Stimulated activated CD4-positive, alpha-beta T cell treated with anti-CD3 and anti-CD28 coated beads, TNF-alpha, amount 100 ng/mL, for 4 hours (primary cell): ENCODE measurements around the gene PAX3.

Source experiments
- DNase-seq, 3 experiments: peaks; one replicate each; pipeline ENCODE4 v3.0.0-alpha.2; 2020; ENCODE audit warnings: low read depth in 3 of 3

Gene PAX3

GRCh38 chr2:222310747-222311318, 12.0 kb upstream of the PAX3 start:
- DNase-seq = no peak

DNA sequence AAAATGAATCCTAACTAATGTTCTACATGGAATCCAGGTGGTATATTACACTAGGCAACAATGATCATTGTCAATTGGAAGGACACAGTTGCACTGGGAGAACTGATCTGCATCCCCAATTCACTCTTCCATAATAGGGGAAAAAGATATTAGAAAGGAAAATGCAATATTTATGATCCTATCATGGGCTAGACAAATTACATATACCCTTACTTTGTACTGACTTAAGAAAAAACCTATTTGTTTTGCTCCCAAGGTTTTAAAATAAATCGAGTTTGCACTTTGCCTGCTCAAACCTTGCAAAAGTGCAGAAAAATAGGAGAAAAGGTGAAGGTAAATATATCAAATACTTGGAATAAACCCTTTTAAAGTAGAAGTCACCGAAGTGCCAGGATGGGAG, 11.0 kb upstream of the PAX3 start:
- DNase-seq = no peak

DNA sequence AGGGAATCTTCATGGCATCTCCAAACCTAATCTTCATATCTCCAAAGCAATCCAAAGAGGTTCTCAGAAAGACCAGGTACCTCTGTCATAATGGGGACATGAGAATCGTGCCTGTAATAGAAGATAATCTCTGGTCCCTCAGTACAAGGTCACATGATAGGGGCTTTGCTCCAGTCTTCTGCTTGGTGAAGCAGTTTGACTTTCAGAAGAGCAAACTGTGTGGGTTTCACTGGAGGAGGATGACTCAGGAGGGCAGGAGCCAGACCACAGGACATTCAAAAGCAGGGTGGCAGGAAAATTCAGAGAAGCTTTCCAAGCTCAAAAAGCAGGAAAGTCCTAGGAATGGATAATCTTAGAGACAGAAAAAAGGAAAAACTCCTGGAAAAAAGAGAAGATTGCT, 10.6 kb upstream of the PAX3 start:
- DNase-seq = no peak

- DNase-seq = no peak
These were observed 9.4 kb upstream of the PAX3 start for GRCh38 chr2:222307978-222308730.

GRCh38 chr2:222307143-222307756, 8.5 kb upstream of the PAX3 start:
- DNase-seq = no peak

DNA sequence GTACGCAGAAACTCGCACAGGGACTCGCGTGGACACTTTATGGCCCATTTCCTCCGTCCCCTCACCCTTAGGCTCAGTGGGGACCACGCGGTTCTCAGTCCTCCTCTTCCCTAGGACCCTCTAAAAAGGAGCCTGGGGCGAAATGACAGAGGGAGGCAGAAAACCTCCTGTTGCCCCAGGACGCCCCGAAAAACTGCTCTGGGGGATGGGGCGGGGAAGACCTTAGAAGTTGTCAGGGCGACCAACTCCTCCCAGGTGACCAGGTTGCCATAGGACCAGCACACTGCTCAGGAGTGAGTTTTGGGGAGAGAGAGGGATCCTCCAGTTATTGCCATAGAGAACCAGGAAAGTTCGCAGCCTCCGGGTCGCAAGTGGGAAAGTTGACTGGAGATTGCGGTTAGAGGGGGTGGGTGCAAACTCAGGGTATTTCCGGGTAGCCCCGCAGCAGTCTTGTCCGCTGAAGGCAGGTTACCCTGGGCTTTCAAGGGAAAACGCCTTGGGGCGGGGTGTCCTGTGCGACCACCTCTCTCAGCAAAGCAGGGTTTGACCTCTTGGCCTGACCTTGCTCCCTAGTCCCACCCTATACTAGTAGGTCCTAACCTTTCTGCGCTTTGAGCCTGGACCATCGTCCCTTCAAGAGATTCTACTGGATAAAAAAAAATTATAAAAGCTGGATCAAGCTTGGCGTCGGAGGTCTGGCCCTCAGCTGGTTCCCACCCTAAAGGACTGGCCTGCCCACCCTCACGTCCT, 7.8 kb upstream of the PAX3 start:
- no peak for DNase-seq

- no peak for DNase-seq
These were observed 7.0 kb upstream of the PAX3 start for GRCh38 chr2:222305516-222306392.

- no peak for DNase-seq
These were observed 6.1 kb upstream of the PAX3 start for GRCh38 chr2:222304737-222305515.

GRCh38 chr2:222303828-222304736, 5.3 kb upstream of the PAX3 start:
- no peak for DNase-seq

DNA sequence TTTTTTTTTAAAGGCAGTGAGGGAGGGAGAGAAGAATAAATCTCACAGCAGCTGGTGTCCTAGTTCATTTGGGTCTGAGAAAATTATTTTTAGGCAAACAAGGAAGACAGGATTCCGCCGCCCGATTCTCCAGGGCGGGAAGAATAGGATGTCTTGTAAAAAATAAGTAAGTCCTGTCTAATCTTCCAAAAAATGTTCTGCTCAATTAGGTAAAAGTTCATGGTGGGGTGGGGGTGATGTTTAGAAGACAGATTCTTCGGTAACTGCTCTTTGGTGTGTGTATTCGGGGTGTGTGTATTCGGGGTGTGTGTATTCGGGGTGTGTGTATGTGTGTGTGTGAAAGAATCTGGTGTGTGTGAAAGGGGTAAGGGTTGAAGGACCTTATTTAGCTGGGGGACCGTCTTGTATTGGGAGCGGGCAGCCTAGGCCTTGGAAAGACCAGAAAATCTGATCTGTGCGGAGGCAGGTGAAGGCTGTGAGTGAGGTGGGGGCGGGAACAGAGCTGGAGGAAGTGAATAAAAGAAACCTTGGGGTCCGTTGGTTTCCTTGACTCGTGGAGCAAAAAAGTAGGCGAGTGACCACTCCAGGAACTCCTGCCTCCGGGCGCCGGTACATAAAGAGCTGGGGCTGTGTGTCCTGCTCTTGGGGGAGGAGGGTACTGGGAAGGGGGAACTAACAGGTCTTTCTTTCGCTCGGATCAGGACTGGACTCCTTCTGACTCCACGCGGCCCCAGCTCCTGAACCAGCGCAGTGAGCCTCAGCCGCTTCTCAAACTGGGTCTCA, 4.4 kb upstream of the PAX3 start:
- DNase-seq = no peak

GRCh38 chr2:222302178-222303018, 3.6 kb upstream of the PAX3 start:
- DNase-seq = no peak

DNA sequence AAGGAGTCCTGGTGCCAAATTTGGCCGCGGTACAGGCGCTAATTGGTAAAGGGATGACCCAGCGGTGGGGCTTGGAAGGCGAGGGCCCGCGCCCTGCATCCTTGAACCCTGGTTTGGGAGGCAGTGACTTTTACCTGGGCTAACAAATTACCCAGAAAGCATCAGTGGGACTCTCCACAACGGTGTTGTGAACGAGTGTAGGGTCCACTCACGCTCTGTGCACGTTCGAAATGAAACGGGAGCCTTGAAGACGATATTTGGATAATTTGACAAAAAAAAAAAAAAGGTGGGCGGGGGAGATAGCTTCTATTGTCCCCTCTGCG, 3.0 kb upstream of the PAX3 start:
- no peak for DNase-seq

DNA sequence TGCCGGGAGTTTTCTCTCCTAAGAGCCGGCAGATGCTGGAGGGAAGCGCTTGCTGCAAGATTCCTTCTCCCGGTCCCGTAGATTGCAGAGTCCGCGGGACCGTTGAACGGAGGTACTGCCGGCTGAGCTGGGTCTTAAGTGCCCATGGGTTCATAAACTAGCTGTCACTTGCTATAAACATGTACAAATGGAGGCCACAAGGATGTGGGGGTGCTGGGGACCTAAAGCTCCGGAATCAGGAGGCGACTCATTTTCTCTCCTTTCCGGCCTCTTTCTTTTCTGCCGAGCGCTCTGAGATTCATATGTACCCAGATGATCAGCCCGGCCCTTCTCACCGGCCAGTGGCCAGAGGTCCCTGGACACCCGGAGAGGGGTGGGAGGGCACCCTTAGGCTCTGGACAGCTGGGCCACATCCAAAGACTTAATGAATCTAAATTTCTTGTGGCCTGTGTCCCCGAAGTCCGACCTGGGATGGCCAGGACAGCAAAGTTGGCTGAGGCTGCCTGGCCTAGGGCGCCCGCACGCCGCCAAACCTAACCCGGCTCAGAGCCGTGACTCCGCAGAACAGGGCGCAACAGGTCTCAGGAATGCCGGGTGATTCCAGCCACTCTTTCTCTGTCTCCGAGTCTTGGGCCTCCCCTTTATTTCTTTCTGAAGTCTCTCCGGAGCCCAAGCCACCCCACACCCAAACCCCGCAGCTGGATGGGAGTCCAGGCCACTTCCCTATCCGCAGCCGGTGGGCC, 2.4 kb upstream of the PAX3 start:
- no peak for DNase-seq

DNA sequence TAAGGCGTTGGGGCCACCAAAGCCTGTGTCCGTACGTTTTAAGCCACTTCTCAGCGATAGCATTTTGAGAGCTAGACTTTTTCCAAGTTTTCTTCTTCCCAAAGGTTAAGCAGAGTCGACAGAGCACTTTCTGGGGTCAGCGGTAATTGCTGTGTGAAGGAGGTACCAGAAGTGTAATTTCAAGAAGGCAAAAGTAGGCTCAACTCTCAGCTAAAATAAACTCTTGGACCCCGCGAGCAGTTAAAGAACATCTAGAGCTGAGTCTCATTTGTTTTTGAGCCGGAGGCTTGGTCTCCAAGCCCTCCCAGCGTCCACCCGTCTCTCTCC, 1.9 kb upstream of the PAX3 start:
- no peak for DNase-seq

GRCh38 chr2:222299906-222300725, 1.3 kb upstream of the PAX3 start:
- DNase-seq = no peak

DNA sequence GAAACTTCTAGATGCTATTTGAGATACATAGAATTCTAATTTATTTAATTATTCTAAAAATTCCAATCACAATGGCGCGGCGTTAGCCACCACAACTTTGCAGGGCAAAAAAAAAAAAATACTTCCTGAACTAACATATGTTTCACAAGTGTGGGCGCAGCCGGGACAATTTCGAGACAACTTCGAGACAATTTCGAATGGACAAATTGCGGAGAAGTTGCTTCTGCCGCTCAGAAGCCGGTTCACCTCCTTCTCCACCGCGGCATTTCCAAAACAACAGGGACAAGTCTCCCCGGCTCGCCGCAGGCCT, 842 bp downstream of the PAX3 start:
- no peak for DNase-seq

DNA sequence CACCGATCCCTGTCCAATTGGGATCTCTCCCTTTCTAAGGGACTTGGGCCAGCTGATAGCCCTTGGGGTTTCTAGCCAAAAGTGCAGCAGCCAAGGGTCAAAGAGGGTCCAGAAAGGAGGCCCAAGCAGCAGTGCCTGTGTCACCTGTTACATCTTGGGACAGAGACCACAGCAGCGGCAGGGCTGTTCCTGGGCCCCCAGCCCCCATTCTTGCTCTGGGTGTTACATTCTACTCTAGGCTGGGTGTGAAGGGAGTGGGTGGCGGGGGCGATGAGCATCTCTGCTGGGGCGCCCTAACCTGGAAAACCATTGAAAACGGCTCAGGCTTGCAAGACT, 1.2 kb downstream of the PAX3 start:
- DNase-seq = no peak
